ENCODE results near the gene CALCR.
"Not testable (repeated sequence)": the region's sequence is repeated elsewhere in the genome, so short reads cannot be mapped to it uniquely, and the experiment has no call there.

The CALCR gene

GRCh38 chr7:93574646-93575554 is at the start of gene CALCR:
Gene CALCR (minus strand): TSS chr7:93574724. CDS start chr7:93486981, 87,743 bp downstream.
- no peak for DNase-seq

DNA sequence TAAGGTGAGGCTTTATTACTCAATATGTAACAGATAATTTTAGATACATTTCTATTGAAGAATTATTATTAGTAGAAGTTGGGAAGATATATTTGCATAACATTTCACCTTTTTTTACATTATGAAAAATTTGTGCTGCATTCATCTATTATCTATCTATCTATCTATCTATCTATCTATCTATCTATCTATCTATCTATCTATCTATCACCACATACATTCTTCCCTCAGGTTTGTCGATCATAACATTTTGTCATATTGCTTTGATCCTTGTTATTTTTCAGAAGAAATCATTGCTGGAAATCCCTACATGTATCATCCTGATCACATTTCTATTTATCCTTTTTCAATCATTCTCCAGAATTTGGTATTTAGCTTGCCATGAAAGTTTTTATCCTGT is 49.3 kb upstream of the CALCR start:
- DNase-seq: no peak

- DNase-seq: peak; percentile 57 to 63
These were observed 47.8 kb upstream of the CALCR start for GRCh38 chr7:93622036-93623033.

- DNase-seq: no peak
These were observed 46.3 kb upstream of the CALCR start for GRCh38 chr7:93620864-93621263.

GRCh38 chr7:93620057-93620456 is 45.5 kb upstream of the CALCR start:
- no peak for DNase-seq

DNA sequence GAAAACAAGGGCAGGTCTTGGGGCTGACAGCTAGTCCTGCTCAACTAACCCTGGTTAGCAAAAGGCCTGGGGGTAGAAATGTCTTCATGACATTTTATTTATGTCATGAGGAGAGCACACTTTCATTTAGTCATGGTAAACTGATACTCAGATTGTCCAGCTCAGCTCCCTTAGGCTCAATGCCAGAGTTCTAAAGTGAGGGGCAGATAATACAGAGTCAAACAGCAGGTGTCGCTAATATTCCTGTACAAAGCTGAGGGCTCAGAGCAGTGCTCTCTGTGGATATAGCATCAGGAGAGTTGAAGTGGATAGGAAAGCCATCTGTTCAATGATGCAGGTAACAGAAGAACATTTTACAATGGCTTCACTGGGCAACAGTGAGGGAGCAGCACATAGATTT is 26.8 kb upstream of the CALCR start:
- no peak for DNase-seq

- DNase-seq: no peak
These were observed 19.7 kb upstream of the CALCR start for GRCh38 chr7:93594250-93594649.

GRCh38 chr7:93592588-93593266 is 18.2 kb upstream of the CALCR start:
- DNase-seq: no peak

DNA sequence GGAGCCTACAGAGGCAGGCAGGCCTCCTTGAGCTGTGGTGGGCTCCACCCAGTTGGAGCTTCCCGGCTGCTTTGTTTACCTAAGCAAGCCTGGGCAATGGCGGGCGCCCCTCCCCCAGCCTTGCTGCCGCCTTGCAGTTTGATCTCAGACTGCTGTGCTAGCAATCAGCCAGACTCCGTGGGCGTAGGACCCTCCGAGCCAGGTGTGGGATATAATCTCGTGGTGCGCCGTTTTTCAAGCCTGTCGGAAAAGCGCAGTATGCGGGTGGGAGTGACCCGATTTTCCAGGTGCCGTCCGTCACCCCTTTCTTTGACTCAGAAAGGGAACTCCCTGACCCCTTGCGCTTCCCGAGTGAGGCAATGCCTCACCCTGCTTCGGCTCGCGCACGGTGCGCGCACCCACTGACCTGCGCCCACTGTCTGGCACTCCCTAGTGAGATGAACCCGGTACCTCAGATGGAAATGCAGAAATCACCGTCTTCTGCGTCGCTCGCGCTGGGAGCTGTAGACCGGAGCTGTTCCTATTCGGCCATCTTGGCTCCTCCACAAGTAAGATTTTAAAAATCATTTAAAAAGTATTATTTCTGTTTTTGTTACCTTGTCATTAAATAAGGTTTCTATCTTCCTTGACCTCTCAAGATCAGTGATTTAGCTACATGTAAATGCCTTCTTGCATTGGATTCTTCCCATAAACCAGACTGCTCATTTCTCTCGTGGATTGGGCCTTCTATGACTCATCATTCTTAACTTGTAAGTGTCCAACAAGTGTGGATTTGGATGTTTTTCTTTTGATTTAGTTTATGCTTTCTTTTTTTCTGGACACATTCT is 16.9 kb upstream of the CALCR start:
- not testable (repeated sequence) for DNase-seq

DNA sequence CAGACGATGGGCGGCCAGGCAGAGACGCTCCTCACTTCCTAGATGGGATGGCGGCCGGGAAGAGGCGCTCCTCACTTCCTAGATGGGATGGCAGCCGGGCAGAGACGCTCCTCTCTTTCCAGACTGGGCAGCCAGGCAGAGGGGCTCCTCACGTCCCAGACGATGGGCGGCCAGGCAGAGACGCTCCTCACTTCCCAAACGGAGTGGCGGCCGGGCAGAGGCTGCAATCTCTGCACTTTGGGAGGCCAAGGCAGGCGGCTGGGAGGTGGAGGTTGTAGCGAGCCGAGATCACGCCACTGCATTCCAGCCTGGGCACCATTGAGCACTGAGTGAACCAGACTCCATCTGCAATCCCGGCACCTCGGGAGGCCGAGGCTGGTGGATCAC is 11.9 kb upstream of the CALCR start:
- DNase-seq: not testable (repeated sequence)

- DNase-seq: not testable (repeated sequence)
These were observed 11.4 kb upstream of the CALCR start for GRCh38 chr7:93585694-93586478.

GRCh38 chr7:93579431-93579830 is 4.9 kb upstream of the CALCR start:
- no peak for DNase-seq

DNA sequence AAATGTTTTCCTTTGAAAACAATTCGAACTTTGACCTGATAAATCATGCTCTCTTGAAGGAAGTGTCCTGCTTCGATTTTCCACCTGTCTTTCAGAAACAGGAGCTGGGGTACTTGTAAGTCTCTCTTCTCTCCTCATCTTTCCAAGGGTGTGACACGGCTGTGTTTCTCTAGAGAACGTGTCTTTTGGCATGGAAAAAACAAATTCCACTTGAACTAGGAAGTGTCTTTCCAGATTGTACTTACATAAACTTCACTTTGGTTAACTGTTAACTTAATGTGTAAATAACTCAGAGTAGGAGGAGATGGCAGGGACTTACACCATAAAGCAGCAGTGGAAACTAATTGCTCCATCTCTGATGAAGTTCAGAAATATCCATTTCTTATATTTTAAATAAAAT is 4.2 kb upstream of the CALCR start:
- DNase-seq: no peak

GRCh38 chr7:93575555-93576399 is 1.3 kb upstream of the CALCR start:
- DNase-seq: no peak

DNA sequence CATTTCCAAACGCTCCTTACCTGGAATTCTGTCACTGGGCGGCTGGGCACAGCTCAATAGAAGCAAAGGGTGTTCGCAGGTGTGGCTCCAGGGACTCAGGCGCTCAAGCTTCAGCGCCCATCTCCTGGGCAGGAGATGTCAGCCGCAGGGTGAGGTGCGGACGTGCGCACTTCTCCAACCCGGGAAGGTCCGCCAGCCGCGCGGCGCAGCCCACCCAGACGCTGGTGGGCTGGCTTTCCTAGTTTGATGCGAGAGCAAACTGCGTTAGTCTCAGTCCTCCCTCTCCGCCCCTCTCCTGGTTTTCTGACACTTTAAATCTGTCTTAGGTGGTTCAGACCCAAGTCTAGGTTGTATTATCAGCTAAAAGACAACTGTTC is 267 bp downstream of the CALCR start:
- no peak for DNase-seq

DNA sequence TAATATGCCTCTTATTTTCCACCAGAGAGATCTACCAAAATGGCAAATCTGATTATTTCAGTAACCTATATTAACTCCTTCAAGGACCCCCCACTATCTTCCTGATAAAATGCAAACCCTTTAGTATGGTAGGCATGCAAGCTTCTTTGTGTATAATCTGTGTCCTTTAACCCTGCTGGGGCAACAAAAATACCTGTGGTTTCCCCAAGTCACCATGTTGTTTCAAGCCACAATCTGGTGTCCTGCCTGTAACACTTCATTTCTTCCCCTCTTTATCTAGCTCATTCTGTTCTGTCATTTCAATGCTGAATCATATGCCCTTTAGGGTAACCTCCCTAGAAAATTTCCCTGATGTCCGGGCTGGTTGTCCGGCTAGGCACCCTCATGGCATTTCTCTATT is 5.3 kb downstream of the CALCR start:
- no peak for DNase-seq

- DNase-seq: no peak
These were observed 7.6 kb downstream of the CALCR start for GRCh38 chr7:93566876-93567275.

DNA sequence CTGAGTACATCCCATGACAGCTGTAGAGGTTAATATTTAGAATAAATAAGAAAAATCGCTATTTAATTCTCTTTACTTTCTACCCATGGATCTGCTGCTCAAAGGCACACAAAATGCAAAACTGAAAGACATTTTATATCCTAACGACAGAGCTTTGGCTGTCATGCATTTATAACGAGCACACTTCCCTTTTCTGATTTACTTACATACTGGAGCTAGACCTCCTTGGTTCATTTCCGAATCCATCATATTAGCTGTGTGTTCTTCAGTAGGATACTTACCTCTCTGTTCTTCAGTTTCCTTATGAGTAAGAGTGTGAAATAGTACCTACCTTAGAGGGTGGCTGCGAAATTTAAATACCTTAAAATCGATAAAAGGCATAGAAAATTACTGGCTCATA is 10.9 kb downstream of the CALCR start:
- DNase-seq: no peak

GRCh38 chr7:93562936-93563335 is 11.6 kb downstream of the CALCR start:
- DNase-seq: no peak

- no peak for DNase-seq
These were observed 12.4 kb downstream of the CALCR start for GRCh38 chr7:93562106-93562505.

All from Kasumi-1 (cell line).